NCI-H2107 treated with DMSO at 0.1 percent for 48 hours (cell line): ENCODE results near the gene TBC1D14.

Experiments
- DNase-seq: peaks from one replicate; lab custom pipeline; 2025; ENCODE audit not compliant: unreplicated experiment; lab: John Stamatoyannopoulos, UW

TBC1D14 gene

GRCh38 chr4:6909113-6909969 lies at the start of gene TBC1D14:
TBC1D14 (plus strand) TSS chr4:6909826; CDS start chr4:6923390, 13,564 bp downstream.
- DNase-seq = peak; percentile 38

- no peak for DNase-seq
These were observed 41.2 kb upstream of the TBC1D14 start for GRCh38 chr4:6868386-6868785.

- DNase-seq = no peak
These were observed 39.7 kb upstream of the TBC1D14 start for GRCh38 chr4:6869944-6870343.

GRCh38 chr4:6873291-6873690 lies 36.3 kb upstream of the TBC1D14 start:
- DNase-seq = no peak

GRCh38 chr4:6873792-6874461 lies 35.7 kb upstream of the TBC1D14 start:
- no peak for DNase-seq

- no peak for DNase-seq
These were observed 34.6 kb upstream of the TBC1D14 start for GRCh38 chr4:6874981-6875380.

- no peak for DNase-seq
These were observed 34.2 kb upstream of the TBC1D14 start for GRCh38 chr4:6875431-6875831.

GRCh38 chr4:6876440-6876839 lies 33.2 kb upstream of the TBC1D14 start:
- no peak for DNase-seq

GRCh38 chr4:6877067-6877466 lies 32.6 kb upstream of the TBC1D14 start:
- no peak for DNase-seq

GRCh38 chr4:6878451-6879059 lies 31.1 kb upstream of the TBC1D14 start:
- DNase-seq = no peak

GRCh38 chr4:6880691-6881090 lies 28.9 kb upstream of the TBC1D14 start:
- DNase-seq = no peak

- DNase-seq = no peak
These were observed 27.7 kb upstream of the TBC1D14 start for GRCh38 chr4:6881908-6882307.

GRCh38 chr4:6884341-6884870 lies 25.2 kb upstream of the TBC1D14 start:
- no peak for DNase-seq

GRCh38 chr4:6885953-6886557 lies 23.6 kb upstream of the TBC1D14 start:
- DNase-seq = peak; percentile 62

GRCh38 chr4:6886886-6887285 lies 22.7 kb upstream of the TBC1D14 start:
- no peak for DNase-seq

- no peak for DNase-seq
These were observed 21.8 kb upstream of the TBC1D14 start for GRCh38 chr4:6887591-6888371.

GRCh38 chr4:6888506-6889071 lies 21.0 kb upstream of the TBC1D14 start:
- DNase-seq = no peak

GRCh38 chr4:6889101-6889735 lies 20.4 kb upstream of the TBC1D14 start:
- DNase-seq = no peak

GRCh38 chr4:6889736-6890324 lies 19.8 kb upstream of the TBC1D14 start:
- DNase-seq = no peak
